ENCODE measurements around the gene HOXB3.
"Not testable (repeated sequence)": the region's sequence is repeated elsewhere in the genome, so short reads cannot be mapped to it uniquely, and the experiment has no call there.

The HOXB3 gene

DNA sequence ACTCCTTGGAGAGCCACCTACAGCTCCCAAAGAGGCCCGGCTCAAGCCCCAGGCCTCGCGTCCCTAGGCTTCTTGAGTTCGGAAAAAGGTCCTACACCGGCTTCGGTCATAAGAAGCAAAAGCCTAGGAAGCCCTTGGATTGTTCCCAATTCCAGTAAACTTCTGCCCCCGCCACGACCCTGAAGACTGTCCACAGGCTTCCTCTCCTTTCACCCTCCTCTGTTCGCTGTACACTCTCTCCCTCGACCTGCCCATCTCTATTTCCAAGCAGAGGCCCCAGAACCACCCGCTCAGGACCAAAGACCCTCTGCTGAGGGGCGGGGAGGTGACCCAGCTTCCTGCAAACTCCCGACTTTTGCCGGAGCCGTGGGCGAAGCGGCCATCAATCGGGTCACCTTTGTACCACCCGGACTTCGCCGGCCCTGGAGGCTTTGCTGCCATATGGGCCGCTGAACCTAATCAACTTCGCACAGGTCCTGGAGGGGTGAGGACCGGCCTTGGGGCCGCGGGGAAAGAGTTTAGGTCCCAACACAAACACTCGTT lies 47.9 kb downstream of the HOXB3 start:
- DNase-seq, result peak; percentile 49

DNA sequence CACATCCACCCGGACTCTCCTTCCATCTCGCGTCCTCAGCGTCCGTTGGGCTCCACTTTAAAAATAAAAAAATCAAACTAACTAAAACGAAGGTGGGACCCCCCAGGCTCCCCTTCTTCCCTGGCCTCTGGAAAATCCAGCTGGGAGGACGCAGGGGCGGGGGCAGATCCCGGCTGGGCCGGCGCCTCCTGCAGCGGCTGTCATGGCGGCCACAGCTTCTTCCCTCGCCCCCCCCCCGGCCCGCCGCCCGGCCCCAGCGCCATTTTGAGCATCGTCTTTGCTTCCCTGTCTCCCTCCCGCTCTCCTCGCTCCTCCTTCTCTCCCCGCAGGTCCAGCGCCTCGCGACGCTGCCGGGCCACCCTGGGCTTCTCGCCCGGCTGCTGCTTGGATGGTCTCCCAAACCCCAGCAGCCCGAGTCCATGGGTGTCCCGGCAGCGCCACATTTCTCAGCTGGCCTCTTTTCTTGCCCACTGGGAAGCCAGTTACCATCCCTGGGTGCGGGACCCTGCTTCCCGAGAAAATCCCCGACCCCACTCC lies 48.4 kb downstream of the HOXB3 start:
- DNase-seq, result peak; percentile 35

DNA sequence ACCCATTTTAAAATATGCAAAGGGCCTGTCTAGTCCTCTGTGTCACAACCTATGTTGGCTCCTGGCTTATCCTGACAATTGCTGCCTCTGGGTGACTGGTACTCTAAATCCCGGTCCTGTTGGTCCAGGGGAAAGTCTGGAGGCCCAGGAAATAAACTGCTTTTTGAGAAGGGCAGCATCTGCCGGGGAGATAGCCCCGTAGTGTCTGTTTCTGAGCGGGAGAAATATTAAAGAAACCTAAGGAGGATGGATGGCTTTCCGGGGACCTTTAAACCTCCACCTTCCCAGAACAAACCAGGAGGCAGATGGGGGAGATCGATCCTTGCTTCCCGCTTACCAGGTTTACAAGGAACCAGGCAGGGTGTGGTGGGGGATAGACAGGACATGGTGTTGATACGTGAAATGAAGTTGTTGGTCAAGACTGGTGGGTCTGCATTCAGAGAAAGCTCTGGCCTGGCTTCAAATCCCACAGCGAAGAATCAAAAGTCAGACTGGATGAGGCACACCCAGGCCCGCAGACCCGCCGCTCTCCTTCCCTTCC lies 48.9 kb downstream of the HOXB3 start:
- peak; percentile 19 for DNase-seq

DNA sequence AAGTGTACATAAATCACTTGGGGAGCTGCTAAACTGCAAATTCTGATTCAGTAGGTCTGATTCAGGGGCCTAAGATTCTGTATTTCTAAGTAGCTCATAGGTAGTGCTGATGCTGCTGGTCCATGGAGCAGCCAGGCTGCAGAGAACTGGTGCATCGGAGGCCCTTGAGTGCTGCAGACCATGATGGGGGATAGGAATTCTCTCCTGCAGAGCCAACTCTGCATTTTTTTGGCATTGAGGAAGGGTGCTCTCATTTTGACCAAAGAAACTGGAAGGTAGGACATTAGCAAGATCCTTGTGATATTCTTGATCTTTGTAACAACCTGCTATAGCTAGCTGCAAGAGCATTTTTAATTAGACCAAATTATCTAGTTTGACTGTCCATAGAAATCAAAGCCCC lies 49.8 kb downstream of the HOXB3 start:
- DNase-seq, result no peak

DNA sequence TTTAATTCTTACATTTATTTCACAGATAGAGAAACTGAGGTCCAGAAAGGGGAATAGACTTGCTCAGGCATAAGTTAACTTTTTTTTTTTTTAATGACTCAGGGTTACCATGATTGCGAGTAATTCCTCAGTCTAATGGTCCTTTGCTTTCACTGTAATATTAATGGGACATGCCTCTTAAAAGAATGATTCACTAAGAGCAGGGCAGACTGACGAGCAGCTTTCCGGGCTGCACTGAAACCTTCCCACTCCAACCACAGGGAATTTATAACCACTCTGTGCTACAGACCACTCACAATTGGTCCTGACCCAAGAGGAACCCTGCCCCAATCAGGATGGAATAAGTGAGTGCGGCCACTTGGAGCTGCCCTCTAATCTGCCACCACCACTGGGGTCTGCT lies 50.9 kb downstream of the HOXB3 start:
- DNase-seq, result no peak

DNA sequence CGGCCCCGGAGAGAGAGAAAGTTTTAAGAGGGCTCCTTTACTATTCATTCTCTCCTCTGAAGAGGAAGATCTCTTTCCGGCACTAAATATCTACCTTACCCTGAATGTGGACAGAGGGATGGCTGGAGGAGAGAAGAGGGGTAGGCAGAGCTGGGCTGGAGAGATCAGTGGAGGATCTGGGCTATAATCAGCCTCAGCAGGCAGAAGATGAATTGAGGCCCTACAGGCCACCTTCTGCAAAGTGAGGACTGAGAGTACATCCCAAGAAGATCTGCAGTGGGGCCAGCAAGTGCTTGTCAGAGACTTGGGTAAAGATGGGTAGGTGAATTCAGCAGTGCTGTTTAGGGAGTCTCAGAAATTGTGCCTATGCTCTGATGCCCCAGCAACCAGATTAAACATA lies 52.7 kb downstream of the HOXB3 start:
- DNase-seq, result no peak

DNA sequence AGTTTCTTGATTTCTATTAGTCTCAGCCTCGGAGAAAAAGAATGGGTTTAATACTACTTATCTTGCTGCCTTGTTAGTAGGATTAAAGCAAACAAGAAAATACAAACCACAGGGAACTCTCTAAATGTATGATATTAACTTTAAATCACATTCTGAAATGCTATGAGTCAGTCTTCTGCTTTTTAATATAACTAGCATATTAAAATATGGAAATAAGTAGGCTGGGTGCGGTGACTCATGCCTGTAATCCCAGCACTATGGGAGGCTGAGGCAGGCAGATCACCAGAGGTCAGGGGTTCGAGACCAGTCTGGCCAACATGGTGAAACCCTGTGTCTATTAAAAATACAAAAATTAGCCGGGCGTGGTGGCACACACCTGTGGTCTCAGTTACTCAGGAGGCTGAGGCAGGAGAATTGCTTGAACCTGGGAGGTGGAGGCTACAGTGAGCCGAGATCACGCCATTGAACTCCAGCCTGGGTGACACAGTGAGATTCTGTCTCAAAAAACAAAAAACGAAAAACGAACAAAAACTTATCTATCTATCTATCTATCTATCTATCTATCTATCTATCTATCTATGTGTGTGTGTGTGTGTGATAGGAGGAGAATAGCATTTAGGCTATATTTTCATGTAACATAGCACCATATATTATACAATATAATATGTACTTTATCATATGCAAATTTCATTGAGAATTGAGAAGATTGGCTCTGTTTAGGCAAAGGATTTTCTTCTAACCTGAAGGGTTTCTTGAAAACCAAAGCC lies 54.1 kb downstream of the HOXB3 start:
- DNase-seq, result not testable (repeated sequence)

DNA sequence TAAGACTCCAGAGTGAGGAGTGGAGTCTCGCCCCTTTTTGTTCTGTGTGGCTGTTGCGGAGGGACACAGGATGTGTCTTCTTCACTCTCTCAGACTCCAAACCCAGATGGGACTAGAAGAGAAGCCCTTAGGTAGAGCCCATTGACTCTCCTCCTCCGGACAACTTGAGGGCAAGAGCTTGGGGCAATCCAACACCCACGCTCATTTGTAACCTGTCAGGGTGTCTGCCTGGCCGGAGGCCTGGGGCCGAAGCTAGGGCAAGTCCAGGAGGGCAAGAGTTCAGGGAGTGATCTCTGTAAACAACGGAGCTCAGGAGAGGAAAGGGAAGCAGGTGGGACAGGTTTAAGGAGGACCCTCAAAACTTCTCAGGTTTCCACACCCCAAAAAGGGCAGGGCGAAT lies 57.8 kb downstream of the HOXB3 start:
- DNase-seq, result no peak

DNA sequence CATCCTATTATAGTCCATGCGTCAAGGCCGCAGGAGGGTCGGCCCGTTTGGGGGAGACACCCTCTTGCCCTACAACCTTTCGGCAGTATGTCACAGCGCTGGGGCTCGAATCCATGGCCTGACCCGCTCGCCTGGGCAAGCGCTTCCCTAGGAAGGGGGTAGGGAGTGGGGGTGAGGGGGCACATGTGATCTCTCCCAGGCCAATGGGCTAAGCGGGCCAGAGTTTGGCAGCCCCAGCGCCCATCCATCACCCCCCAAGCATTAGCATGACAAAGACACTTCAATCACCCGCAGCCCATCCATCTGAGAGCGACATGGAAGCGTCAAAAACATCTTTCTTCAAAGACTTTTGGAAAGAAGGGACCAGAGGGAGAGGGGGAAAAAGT lies 59.2 kb downstream of the HOXB3 start, which contains the start of gene HOXB1:
HOXB1 (minus strand) TSS at position 125 of the 386 bp plus-strand sequence; CDS start at position 18, 107 bp downstream.
- DNase-seq, result no peak

DNA sequence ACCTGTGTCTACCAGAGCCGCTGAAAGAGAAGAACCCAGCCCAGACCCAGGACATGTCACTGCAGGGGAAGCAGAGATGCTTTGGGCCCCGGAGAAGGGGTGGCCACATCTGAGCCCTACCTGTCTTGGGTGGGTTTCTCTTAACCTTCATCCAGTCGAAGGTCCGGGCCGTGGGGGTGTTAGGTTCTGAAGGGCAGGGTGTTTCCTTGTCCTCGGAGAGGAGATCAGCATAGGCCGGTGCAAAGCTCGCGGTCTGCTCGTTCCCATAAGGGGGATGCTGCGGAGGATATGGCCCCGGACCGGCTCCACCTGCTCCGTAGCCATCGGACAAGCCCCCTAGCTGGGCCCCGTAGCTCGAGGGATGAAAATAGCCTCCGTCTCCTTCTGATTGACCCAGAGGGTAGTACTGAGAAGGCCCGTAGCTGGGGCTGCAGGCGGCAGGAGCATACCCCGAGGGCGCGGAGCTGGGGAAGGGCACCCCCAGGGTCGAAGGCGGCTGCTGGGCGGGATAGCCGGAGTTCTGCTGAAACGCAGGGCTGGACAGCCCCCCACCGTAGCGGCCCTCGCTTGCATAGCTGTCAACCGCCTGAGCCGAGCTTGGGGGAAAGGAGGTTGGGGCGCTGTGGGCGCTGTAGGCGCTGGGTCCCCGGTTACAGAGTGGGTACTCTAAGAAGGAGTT lies 59.7 kb downstream of the HOXB3 start:
- no peak for DNase-seq

DNA sequence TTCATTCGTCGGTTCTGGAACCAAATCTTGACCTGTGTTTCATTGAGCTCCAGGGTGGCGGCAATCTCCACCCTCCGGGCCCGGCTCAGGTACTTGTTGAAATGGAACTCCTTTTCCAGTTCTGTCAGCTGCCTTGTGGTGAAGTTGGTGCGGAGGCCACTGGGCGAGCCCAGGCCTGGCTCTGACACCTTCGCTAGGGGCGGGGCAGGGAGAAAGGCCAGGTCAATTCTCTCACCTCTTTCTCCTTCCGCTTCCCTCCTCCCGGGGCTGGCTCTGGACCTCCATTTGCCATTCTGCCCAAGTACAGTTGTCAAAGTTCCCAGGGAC lies 60.4 kb downstream of the HOXB3 start:
- no peak for DNase-seq

DNA sequence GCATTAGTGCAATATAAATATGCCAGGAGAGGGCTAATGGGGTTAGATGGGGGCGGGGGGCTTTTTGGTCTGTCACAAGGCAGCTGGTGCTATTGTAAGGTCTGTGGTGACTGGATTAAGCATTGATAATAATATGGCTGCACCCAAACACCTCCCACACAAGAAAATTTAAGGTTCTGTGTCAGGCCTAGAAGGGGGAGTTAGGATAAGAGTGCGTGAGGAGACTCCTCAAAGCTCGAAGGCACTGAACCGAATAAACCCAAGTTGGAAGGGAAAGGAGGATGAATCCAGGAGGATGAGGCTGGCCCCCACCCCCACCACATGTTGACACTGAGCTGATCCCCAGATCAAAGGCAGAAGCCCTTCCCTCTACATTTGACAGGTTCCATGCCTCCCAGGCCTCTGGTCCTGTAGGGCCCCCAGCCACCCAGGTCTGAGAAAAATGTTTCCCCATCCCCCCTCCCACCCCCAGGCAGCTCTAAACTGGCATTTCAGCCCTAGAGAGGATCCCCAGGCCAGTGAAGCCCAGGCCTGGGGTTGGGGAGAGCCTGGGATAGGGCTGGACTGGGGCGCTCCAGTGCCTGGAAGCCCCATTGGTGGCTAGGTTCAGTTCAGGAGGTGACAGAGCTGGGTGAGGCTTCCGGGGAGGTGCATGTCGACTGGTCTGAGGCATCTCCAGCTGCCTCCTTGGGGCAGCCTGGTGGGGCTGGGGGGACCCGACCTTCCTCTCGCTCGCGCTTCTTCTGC lies 60.9 kb downstream of the HOXB3 start:
- DNase-seq, result no peak

DNA sequence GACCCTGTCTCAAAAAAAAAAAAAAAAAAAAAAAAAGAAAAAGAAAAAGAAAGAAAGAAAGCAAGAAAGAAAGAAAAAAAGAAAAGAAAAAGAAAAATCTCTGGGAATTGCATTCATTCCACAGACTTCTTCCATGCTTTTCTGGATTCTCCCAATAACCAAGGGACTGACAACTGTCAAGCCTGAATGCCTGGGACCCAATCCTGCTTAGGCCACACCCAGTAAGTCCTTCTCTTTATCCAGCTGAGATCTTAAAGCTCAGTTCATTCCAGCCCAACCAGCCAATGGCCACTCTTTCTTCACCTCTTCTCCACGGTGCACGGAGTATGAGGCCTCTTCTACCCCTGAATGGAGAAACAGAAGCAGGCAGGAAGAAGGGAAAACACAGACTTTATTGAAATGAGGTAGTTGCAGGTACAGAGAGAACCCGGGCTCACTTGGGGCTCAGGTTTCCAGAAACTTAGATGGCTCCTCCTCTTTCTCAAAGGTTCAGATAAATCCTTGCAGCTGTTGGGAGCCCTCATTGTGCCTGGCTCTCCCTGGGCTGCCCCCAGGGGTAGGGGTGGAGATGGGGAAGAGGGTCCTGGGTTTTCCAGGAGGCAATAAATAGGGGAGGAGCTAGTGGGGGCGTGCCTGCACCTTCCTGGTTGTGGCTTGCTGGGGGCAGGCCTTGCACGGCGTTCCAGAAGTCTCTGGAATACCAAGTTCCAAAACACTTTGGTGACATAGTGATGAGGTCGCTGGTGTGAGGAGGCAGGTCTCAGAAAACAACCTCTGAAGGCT lies 61.7 kb downstream of the HOXB3 start:
- DNase-seq, result no peak

DNA sequence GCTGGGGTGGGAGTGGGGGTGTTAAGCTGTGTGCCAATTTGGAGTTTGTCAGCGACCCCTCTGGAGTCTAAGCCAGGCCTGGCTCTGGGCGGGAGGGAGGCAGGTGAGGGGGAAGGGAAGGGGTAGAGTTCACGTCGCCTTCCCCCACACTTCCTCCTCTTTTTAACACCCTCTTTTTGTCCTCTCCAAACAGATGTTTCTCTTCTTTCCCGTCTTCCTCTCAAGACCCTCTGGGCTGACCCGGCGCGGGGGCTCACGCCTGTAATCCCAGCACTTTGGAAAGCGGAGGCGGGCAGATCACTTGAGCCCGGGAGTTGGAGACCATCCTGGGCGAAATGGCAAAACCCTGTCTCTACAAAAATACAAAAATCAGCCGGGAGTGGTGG lies 62.5 kb downstream of the HOXB3 start:
- DNase-seq, result no peak

DNA sequence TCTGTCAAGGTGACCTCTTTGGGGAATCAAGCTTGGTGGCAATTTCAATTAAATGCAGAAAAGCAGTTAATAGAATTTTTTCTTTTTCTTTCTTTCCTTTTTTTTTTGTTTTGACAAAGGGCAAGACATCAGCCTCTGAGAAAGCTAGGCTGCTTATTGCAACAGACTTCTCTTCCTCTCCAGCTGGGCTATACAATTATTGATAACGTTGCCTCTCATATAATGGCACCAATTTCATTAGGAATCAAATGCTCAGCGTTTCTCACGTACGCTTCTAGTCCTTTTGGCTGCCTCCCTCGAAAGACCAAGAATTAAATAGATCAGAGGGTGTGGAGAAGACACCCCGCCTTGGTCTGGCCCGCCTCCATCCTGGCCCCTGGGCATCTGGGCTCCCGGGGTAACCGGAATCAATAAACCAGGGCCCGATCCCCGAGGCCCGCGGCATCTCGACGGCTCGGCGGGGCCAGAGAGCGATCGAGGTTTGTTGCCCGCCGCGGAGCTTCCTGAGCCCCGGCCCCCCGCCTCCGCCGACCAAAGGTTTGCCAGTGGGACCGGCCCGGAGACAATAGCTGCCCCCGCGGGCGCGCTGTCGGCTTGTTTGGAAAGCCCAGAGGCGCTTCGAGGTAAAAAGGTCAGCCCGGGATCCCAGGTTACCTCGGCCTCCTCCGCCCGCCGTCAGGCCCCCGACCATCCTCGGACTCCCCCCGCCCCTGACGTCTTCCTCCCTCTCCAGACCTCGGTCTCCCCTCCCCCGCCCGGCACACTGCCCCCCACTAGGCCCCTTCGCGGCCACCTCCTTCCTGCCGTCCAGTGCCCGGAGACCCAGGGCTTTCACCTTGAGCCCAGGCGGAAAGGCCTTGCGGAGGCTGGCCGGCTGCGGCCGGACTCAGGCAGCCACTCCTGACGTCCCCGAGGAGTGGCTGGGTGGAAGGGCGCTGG lies 63.2 kb downstream of the HOXB3 start:
- no peak for DNase-seq

DNA sequence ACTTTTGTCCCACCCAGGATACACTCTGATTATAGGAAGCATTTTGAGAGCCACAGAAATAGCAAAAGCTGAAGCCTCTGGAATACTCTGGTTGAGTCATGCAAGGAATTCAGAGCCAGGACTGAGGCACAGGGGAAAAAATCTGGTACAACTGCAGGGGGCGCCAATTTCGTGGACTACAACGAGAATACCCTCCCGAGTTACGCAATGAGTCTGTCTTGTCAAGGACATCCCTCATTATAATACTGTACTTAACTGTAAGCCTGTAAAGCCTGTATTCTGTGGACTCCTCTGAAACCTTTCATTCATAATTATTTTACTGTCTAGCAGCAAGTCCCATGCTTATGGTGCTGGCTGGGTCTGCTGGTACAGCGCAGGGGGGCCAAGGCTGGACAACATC lies 67.0 kb downstream of the HOXB3 start:
- DNase-seq, result no peak

DNA sequence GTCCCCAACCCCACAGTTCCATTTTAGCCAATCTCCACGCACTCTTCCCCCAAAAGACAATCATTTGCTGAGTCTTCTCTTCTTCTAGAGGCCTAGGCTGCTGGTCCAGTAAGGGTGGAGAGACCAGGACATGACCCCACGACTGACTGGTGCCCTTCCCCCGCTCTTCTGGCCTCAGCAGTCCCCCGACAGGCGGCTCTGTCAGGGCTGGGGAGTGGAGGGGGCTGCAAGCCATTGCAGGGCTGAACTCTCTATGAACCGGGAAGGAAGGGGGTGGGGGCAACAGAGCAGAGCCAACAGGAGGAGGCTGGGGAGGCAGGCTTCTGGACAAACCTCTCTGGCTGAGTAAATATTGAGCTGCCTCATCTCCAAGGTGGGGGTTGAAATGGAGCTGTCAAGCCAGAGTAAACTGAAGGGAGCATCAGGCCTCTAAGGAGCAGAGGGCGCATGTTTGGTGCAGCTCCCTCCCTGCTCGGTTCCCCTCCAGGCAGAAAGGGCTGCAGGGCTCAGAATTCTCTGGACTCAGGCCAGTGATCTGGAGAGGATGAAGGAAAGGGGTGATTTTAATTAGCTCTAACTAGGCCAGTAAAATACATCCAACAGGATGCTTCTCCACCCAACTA lies 67.9 kb downstream of the HOXB3 start:
- DNase-seq, result no peak

DNA sequence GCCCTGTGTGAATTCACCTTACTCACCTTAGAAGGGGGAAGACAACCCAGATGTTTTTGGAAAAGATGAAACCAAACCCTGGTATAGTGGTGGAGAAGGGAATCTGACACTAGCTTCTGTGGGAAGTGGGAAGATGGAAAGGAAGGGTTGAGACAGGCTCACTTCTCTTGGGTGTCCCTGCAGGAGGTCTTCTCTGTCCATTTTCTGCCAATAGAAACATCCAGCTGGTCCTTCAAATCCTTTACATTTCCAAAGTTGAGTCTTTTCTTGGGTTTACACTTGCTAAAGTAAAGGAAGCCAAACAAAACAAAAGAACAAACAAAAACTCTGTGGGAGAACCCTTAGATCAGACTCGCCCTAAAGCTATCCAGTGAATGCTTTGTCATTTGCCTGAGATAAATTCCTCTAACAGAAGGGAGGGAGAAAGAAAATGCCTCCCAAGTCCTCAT lies 69.4 kb downstream of the HOXB3 start:
- DNase-seq, result no peak

DNA sequence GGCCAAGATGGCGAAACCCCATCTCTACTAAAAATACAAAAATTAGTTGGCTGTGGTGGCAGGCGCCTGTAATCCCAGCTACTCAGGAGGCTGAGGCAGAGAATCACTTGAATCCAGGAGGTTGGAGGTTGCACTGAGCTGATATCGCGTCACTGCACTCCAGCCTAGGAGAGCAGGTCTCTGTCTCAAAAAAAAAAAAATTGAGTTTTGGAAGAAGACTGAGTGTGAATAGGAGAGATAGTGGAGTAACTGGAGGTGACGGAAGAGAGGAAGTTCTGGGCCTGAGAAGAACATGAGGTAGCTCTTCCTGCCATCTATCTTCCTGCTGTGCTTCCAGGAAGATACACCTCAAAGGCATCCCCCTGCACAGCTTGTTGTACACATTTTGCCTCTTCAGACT lies 70.6 kb downstream of the HOXB3 start:
- DNase-seq, result no peak

DNA sequence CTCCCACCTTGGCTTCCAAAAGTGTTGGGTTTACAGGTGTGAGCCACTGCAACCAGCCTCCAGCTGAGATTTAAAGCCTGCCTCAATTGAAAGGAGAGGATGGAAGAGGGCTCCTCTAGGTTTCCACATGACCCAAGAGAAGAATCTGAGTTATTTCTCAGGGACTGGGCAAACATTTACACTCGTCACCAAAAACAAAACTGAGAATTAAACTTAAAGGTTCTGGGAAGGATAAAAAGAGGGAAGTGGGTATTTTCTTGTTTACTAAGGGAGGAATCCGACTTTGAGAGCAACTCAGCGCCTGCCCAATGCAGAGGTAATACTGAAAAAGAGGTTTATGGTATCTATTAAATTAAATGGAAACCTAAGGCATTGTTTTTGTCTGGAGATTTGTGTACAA lies 72.6 kb downstream of the HOXB3 start:
- DNase-seq, result no peak
